NCI-H1105 (cell line): Measurements from ENCODE around the gene PIP5K1A.
"Not testable (repeated sequence)": the region's sequence is repeated elsewhere in the genome, so short reads cannot be mapped to it uniquely, and the experiment has no call there.

Source experiments
- DNase-seq: peaks from one replicate; lab custom pipeline; 2025; lab: John Stamatoyannopoulos, UW

The PIP5K1A gene

GRCh38 chr1:151193304-151193703, 5.0 kb upstream of the PIP5K1A start:
- no peak for DNase-seq

GRCh38 chr1:151193856-151194255, 4.5 kb upstream of the PIP5K1A start:
- no peak for DNase-seq

GRCh38 chr1:151194894-151195594, 3.3 kb upstream of the PIP5K1A start:
- DNase-seq = not testable (repeated sequence)

GRCh38 chr1:151196292-151196800, 2.0 kb upstream of the PIP5K1A start:
- DNase-seq = peak; percentile 69

- DNase-seq = no peak
Measured at GRCh38 chr1:151197863-151198253, 494 bp upstream of the PIP5K1A start.

- DNase-seq = no peak
Measured at GRCh38 chr1:151199873-151200581, 1.7 kb downstream of the PIP5K1A start.

GRCh38 chr1:151205381-151205965, 7.1 kb downstream of the PIP5K1A start:
- not testable (repeated sequence) for DNase-seq

- no peak for DNase-seq
Measured at GRCh38 chr1:151210830-151211229, 12.5 kb downstream of the PIP5K1A start.

GRCh38 chr1:151211972-151212705, 13.8 kb downstream of the PIP5K1A start:
- DNase-seq = no peak

GRCh38 chr1:151213560-151213959, 15.2 kb downstream of the PIP5K1A start:
- no peak for DNase-seq

GRCh38 chr1:151221616-151222015, 23.3 kb downstream of the PIP5K1A start:
- no peak for DNase-seq

- DNase-seq = no peak
Measured at GRCh38 chr1:151222130-151222529, 23.8 kb downstream of the PIP5K1A start.

- DNase-seq = no peak
Measured at GRCh38 chr1:151235235-151235634, 36.9 kb downstream of the PIP5K1A start.

GRCh38 chr1:151237678-151238466, 39.5 kb downstream of the PIP5K1A start:
- DNase-seq = no peak

GRCh38 chr1:151238467-151238739, 40.1 kb downstream of the PIP5K1A start:
- no peak for DNase-seq

- DNase-seq = no peak
Measured at GRCh38 chr1:151242442-151242841, 44.1 kb downstream of the PIP5K1A start.

- no peak for DNase-seq
Measured at GRCh38 chr1:151243683-151244216, 45.4 kb downstream of the PIP5K1A start.

- no peak for DNase-seq
Measured at GRCh38 chr1:151246786-151247185, 48.4 kb downstream of the PIP5K1A start.

- peak; percentile 45 for DNase-seq
Measured at GRCh38 chr1:151251656-151252470, 53.5 kb downstream of the PIP5K1A start.
